HEK293 (cell line): Measurements from ENCODE around the gene PARVA.

Experiments used
- CTCF ChIP-seq: fragments of 450-650 bp; formaldehyde crosslinking; IDR thresholded peaks from 2 replicates; pipeline ENCODE4 v1.5.1; 2016; ENCODE audit warnings: missing biosample characterization, missing genetic modification characterization
- INSM2 ChIP-seq: fragments of 450-650 bp; formaldehyde crosslinking; IDR thresholded peaks from 2 replicates; pipeline ENCODE4 v1.5.1; 2016; ENCODE audit warnings: missing biosample characterization, missing genetic modification characterization
- SCRT2 ChIP-seq: fragments of 450-650 bp; formaldehyde crosslinking; IDR thresholded peaks from 2 replicates; pipeline ENCODE4 v1.5.1; 2016; ENCODE audit warnings: missing biosample characterization, missing genetic modification characterization
- SP2 ChIP-seq: fragments of 450-650 bp; formaldehyde crosslinking; IDR thresholded peaks from 2 replicates; pipeline ENCODE4 v1.5.1; 2016; ENCODE audit warnings: missing biosample characterization, missing genetic modification characterization
- ZIC2 ChIP-seq: fragments of 450-650 bp; formaldehyde crosslinking; IDR thresholded peaks from 2 replicates; pipeline ENCODE4 v1.5.1; 2016; ENCODE audit warnings: missing biosample characterization, missing genetic modification characterization
- ZNF114 ChIP-seq: fragments of 450-650 bp; formaldehyde crosslinking; IDR thresholded peaks from 2 replicates; pipeline ENCODE4 v1.5.0; 2017; ENCODE audit warnings: missing biosample characterization, missing genetic modification characterization
- ZNF335 ChIP-seq: fragments of 450-650 bp; formaldehyde crosslinking; conservative IDR thresholded peaks from 2 replicates; pipeline ENCODE4 v1.5.1; 2016; ENCODE audit warnings: missing biosample characterization, missing genetic modification characterization

- no peak for TF ChIP-seq ZNF114 (tag by site-specific recombination)
- no peak for TF ChIP-seq SP2
- no peak for TF ChIP-seq CTCF (tag by site-specific recombination)
- no peak for TF ChIP-seq ZIC2 (tag by site-specific recombination)
- TF ChIP-seq SCRT2: no peak
- no peak for TF ChIP-seq INSM2 (tag by site-specific recombination)
- TF ChIP-seq ZNF335 (tag by site-specific recombination): no peak
Observed at GRCh38 chr11:12473381-12473780, 96.0 kb downstream of the PARVA start.
